HG03196 (cell line): ENCODE data around the gene ZNF850.
"Not testable (repeated sequence)": the region's sequence is repeated elsewhere in the genome, so short reads cannot be mapped to it uniquely, and the experiment has no call there.

ENCODE experiments used
- ATAC-seq: cut with Tn5 transposase; IDR thresholded peaks from one replicate; pipeline ENCODE4 v1.9.1; 2021; ENCODE audit not compliant: unreplicated experiment

Gene ZNF850

GRCh38 chr19:36772311-36773222 lies at the start of gene ZNF850:
Gene ZNF850 (minus strand): TSS chr19:36772807. CDS start chr19:36762606, 10,201 bp downstream.
- peak; percentile 96 for ATAC-seq

GRCh38 chr19:36821758-36822157 lies 49.2 kb upstream of the ZNF850 start:
- no peak for ATAC-seq

- no peak for ATAC-seq
These were observed 46.6 kb upstream of the ZNF850 start for GRCh38 chr19:36819130-36819630.

GRCh38 chr19:36807029-36807428 lies 34.4 kb upstream of the ZNF850 start:
- no peak for ATAC-seq

- ATAC-seq, result no peak
These were observed 32.8 kb upstream of the ZNF850 start for GRCh38 chr19:36805364-36805763.

GRCh38 chr19:36797786-36798108 lies 25.1 kb upstream of the ZNF850 start:
- ATAC-seq, result no peak

- no peak for ATAC-seq
These were observed 24.0 kb upstream of the ZNF850 start for GRCh38 chr19:36796714-36796992.

GRCh38 chr19:36791420-36792141 lies 19.0 kb upstream of the ZNF850 start:
- ATAC-seq, result not testable (repeated sequence)

GRCh38 chr19:36775768-36776167 lies 3.2 kb upstream of the ZNF850 start:
- ATAC-seq, result no peak

GRCh38 chr19:36773223-36773579 lies 594 bp upstream of the ZNF850 start:
- no peak for ATAC-seq

- ATAC-seq, result no peak
These were observed 1.1 kb downstream of the ZNF850 start for GRCh38 chr19:36771261-36772231.

GRCh38 chr19:36750066-36750691 lies 22.4 kb downstream of the ZNF850 start:
- ATAC-seq, result no peak

- not testable (repeated sequence) for ATAC-seq
These were observed 23.0 kb downstream of the ZNF850 start for GRCh38 chr19:36749613-36750012.

GRCh38 chr19:36748431-36749275 lies 24.0 kb downstream of the ZNF850 start:
- ATAC-seq, result no peak

- no peak for ATAC-seq
These were observed 24.9 kb downstream of the ZNF850 start for GRCh38 chr19:36747750-36748149.

GRCh38 chr19:36745870-36746269 lies 26.7 kb downstream of the ZNF850 start:
- ATAC-seq, result no peak

GRCh38 chr19:36736166-36736565 lies 36.4 kb downstream of the ZNF850 start:
- ATAC-seq, result not testable (repeated sequence)

- ATAC-seq, result no peak
These were observed 52.7 kb downstream of the ZNF850 start for GRCh38 chr19:36719687-36720556.

GRCh38 chr19:36709423-36709822 lies 63.2 kb downstream of the ZNF850 start:
- no peak for ATAC-seq
